Endometrium (tissue), 2 donors: ENCODE measurements around the gene PCMTD2.
"Not testable (repeated sequence)": the region's sequence is repeated elsewhere in the genome, so short reads cannot be mapped to it uniquely, and the experiment has no call there.

Experiments
- FAIRE-seq: peaks from 2 replicates; lab custom pipeline; 2012; peaks lifted over from hg19 to GRCh38; lab: Jason Lieb, UNC
- donor health status: control.
- donor health status: control.

PCMTD2 gene

DNA sequence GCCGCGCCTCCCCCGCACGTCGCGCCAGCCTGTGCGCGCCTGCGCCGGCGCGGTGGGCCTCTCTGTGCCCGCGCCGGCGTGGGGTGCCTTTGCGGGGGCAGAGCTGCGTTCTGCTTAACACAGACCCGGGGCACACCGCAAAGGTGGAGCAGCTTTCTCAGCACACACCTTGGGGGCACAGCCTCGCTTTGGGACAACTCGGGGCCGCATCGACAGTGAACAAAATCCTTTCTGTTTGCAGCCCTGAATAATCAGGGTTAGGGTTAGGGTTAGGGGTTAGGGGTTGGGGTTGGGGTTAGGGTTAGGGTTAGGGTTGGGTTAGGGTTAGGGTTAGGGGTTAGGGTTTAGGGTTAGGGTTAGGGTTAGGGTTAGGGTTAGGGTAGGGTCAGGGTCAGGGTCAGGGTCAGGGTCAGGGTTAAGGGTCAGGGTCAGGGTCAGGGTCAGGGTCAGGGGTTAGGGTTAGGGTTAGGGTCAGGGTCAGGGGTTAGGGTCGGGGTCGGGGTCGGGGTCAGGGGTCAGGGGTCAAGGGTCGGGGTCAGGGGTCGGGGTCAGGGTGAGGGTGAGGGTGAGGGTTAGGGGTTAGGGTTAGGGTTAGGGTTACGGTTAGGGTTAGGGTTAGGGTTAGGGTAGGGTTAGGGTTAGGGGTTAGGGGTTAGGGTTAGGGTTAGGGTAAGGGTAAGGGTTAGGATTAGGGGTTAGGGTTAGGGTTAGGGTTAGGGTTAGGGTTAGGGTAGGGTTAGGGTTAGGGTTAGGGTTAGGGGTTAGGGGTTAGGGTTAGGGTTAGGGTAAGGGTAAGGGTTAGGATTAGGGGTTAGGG, 31.1 kb downstream of the PCMTD2 start:
- FAIRE-seq: not testable (repeated sequence)

- FAIRE-seq: not testable (repeated sequence)
Measured at GRCh38 chr20:64287264-64287590, 31.7 kb downstream of the PCMTD2 start.

DNA sequence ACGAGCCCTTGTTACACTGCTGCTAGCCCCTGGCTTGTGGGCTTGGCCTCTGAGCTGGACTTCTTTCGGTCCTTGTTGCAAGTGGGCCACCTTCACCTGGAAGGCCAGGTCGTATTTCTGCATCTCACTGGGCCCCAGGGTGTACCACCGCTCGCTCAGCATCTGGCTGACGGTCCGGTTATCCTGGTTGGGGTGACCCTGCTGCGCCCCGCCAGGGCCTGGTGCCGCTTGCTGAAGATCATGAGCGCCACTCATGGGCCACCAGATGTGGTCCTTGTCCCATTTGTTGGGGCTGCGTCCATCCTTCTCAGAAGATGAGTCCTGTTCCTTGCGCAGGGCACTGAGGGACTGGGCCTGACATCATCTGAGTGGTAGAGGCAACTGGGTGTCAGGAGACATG, 36.6 kb downstream of the PCMTD2 start:
- FAIRE-seq: not testable (repeated sequence)

- not testable (repeated sequence) for FAIRE-seq
Measured at GRCh38 chr20:64303086-64303485, 47.5 kb downstream of the PCMTD2 start.

GRCh38 chr20:64313761-64314160, 58.2 kb downstream of the PCMTD2 start:
- not testable (repeated sequence) for FAIRE-seq

- FAIRE-seq: not testable (repeated sequence)
Measured at GRCh38 chr20:64315381-64315780, 59.8 kb downstream of the PCMTD2 start.

DNA sequence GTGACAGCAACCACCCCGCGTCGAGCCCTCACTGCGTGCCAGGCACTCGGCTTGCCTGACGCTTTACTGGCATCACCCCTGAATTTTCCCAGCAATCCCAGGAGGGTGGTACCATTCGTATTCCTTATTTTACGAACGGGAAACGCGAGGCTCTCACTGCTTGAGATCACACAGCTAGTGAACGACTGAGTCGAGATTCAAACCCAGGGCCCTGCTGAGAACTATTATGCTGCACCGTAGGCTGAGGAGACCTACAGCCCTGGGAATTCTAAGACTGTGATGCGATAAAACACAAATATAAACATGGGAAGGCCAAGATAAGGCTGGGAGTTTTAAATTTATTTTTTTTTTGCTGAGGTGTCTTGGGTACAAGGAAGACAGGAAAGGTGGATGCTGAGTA, 60.3 kb downstream of the PCMTD2 start:
- not testable (repeated sequence) for FAIRE-seq

- not testable (repeated sequence) for FAIRE-seq
Measured at GRCh38 chr20:64316415-64317083, 61.0 kb downstream of the PCMTD2 start.

DNA sequence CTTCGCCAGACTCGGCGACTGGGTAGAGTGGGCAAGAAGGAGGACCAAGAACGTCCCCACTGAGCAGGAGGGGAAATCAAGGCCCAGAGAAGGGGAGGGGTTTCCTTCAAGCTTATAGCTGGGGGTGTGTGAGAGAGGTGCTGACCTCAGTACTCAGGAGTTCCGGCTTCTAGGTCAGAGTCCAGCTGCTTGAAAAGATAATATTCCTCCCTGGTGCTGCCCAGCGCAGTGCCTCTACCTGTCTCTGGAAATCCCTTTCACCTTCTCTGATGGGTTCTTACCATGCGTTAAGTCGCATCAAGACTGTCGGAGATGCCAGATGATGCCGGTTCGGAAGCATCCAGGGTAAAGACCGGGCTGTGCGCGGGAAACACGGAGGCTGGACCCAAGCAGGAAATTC, 61.8 kb downstream of the PCMTD2 start:
- FAIRE-seq: not testable (repeated sequence)

- not testable (repeated sequence) for FAIRE-seq
Measured at GRCh38 chr20:64318056-64318455, 62.5 kb downstream of the PCMTD2 start.

DNA sequence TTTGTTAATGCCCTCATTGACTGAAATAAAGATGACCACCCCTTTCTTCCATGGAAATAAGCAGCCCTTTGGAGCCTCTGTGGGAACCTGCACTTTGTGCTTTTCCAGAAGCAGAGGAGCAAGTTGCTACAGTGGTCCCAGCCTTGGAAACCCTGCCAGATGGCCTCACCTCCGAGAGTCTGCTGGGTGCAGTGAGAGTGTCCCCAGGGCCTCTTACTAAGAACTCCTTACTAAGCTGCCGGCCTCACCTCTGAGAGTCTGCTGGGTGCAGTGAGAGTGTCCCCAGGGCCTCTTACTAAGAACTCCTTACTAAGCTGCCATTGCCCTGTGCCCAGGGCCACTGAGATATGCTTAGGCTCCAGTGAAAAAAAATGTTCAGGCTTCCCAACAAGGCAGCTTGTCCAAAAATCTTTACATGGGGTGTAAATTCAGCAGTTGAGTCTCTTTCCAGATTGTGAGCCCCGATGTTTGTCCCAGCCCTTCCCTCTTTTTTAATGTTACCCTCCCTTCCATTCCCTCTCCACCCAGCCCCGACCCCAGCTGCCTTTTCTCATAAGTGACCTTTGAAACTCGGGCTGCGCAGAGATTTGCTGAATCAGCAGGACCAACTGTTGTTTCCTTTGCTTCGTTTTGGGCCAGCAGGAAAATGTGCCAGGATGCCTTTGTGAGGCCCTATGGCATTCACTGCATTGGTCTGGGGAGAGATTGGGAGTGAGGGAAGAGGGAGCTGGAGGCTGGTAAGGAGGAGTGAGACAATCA, 66.7 kb downstream of the PCMTD2 start:
- not testable (repeated sequence) for FAIRE-seq
